Effector CD4-positive, alpha-beta T cell (primary cell): Measurements from ENCODE around the gene LYST.
"Not testable (repeated sequence)": the region's sequence is repeated elsewhere in the genome, so short reads cannot be mapped to it uniquely, and the experiment has no call there.

Source experiments
- DNase-seq: peaks from one replicate; pipeline ENCODE4 v3.0.0-alpha.2; 2020

LYST gene

GRCh38 chr1:235625831-235626230 lies 240.9 kb downstream of the LYST start:
- DNase-seq = no peak

DNA sequence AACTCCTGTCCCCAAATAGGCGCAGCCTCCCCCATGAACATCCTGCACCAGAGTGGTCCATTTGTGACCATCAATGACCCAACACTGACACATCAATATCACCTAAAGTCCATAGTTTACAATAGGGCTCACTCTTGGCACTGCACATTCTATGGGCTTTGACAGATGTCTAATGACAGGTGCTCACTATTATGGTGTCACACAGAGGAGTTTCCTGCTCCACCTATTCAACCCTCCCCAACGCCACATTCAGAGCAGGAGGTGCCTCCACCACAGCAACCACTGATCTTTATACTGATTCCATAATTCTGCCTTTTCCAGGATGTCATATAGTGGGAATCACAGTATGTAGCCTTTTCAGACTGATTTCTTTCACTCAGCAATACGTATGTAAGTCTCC lies 241.4 kb downstream of the LYST start:
- DNase-seq = no peak

- DNase-seq = no peak
Measured at GRCh38 chr1:235624721-235625333, 241.9 kb downstream of the LYST start.

GRCh38 chr1:235622936-235623779 lies 243.5 kb downstream of the LYST start:
- no peak for DNase-seq

- DNase-seq = not testable (repeated sequence)
Measured at GRCh38 chr1:235619149-235619548, 247.6 kb downstream of the LYST start.

DNA sequence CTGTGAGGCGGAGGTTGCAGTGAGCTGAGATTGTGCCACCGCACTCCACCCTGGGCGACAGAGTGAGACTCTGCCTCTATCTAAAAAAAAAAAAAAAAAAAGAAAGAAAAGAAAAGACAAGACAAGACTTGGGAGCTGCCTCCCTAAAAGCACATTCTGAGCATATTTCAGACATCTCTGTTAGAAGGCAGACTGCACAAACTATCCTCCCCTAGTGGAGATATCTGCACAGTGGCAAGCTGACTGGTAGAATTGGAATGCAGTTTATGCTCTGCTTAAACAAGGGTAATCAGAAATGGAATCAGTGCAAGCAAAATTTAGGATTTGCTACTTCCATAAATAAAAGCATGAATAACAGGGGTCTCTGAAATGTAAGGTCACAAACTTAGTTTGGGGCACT lies 248.9 kb downstream of the LYST start:
- no peak for DNase-seq

GRCh38 chr1:235617140-235617539 lies 249.6 kb downstream of the LYST start:
- DNase-seq = no peak

- no peak for DNase-seq
Measured at GRCh38 chr1:235614442-235614954, 252.2 kb downstream of the LYST start.

GRCh38 chr1:235613602-235614001 lies 253.1 kb downstream of the LYST start:
- no peak for DNase-seq

DNA sequence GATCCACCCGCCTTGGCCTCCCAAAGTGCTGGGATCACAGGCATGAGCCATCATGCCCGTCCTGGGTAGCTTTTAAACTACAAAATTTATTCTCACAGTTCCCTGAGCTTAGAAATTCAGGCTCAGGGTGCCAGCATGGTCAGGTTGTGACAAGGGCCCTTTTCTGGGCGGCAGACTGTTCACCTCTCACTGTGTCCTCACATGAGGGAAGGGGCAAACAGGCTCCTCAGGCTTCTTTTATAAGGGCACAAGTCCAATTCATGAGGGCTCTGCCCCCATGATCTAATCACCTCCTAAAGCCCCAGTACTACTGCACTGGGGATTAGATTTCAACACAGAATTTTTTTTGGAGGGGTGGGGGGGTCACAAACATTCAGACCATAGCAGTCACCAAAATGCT lies 253.9 kb downstream of the LYST start:
- DNase-seq = no peak
